Fibroblast of villous mesenchyme (primary cell): ENCODE data around the gene DZANK1. TPM values are rescaled to one million over a fixed set of nuclear protein-coding genes. Genes with fewer than 3 reads are reported as not detected.
"Not testable (repeated sequence)": the region's sequence is repeated elsewhere in the genome, so short reads cannot be mapped to it uniquely, and the experiment has no call there.

Experiments used
- DNase-seq: peaks from one replicate; pipeline ENCODE4 v3.0.0-alpha.2; 2010; ENCODE audit warnings: low read depth
- H3K4me3 ChIP-seq: 2 replicates; pipeline ENCODE4 v1.5.1; 2011; ENCODE audit warnings: low read depth, mild to moderate bottlenecking, low read length
- total RNA-seq: library from RNA; depleted of rRNA; stranded (reverse); fragments of >200 nt; gene quantifications from 2 replicates; pipeline ENCODE4 v1.2.3, GENCODE V29; 2012
- TF ChIP-seq, protein P1 (sequence below): IDR thresholded peaks from 2 replicates; pipeline ENCODE4 v1.5.1; 2012; ENCODE audit warnings: low read depth, mild to moderate bottlenecking, low read length; ENCODE audit not compliant: insufficient read depth

DZANK1 gene
- total RNA-seq, 1 donor = 1.3 TPM

DNA sequence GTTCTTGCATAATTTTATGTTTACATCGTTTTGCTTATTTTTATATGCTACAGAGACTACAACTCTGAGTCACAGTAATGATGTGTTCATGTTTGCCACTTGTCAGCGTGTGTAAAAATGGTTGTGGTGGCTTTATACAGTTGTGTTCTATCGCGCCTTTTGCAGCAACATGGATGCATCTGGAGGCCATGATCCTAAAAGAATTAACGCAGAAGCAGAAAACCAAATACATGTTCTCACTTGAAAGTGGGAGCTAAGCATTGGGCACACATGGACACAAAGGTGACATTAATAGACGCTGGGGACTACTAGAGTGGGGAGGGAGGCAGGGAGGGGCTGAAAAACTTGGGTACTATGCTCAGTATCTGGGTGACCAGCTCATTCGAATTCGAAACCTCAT is 39.9 kb upstream of the DZANK1 start:
- DNase-seq = peak; percentile 22
- H3K4me3 ChIP-seq = peak overlapping the region; percentile 98
- TF ChIP-seq, protein P1, sequence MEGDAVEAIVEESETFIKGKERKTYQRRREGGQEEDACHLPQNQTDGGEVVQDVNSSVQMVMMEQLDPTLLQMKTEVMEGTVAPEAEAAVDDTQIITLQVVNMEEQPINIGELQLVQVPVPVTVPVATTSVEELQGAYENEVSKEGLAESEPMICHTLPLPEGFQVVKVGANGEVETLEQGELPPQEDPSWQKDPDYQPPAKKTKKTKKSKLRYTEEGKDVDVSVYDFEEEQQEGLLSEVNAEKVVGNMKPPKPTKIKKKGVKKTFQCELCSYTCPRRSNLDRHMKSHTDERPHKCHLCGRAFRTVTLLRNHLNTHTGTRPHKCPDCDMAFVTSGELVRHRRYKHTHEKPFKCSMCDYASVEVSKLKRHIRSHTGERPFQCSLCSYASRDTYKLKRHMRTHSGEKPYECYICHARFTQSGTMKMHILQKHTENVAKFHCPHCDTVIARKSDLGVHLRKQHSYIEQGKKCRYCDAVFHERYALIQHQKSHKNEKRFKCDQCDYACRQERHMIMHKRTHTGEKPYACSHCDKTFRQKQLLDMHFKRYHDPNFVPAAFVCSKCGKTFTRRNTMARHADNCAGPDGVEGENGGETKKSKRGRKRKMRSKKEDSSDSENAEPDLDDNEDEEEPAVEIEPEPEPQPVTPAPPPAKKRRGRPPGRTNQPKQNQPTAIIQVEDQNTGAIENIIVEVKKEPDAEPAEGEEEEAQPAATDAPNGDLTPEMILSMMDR = no peak

DNA sequence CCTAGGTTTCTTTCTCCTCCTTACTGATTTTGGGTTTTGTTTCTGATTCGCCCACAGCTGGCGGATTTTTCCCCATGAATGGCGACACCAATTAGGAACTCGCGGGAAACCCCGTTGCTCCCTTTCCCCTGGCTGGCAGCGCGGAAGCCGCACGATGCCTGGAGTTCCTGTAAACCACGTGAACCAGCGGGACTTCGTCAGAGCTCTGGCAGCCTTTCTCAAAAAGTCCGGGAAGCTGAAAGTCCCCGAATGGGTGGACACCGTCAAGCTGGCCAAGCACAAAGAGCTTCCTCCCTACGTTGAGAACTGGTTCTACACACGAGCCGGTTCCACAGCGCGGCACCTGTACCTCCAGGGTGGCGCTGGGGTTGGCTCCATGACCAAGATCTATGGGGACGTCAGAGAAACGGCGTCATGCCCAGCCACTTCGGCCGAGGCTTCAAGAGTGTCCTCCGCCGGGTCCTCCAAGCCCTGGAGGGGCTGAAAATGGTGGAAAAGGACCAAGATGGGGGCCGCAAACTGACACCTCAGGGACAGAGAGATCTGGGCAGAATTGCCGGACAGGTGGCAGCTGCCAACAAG is 37.7 kb upstream of the DZANK1 start:
- TF ChIP-seq, protein P1 = no peak
- peak overlapping the region; percentile 31 for H3K4me3 ChIP-seq
- DNase-seq = peak; percentile 62

DNA sequence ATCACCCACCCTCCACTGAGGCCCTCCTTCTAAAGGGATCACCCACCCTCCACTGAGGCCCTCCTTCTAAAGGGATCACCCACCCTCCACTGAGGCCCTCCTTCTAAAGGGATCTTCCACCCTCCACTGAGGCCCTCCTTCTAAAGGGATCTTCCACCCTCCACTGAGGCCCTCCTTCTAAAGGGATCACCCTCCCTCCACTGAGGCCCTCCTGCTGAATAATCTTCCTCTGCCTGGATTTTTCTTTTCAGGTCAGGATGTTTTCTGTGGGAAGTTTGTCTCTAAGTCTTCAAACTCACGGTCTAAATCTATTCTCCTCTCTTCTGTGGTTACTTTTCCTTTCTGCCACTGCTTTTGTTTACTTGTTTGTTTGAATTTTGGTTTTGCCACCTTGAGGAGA is 34.8 kb upstream of the DZANK1 start:
- H3K4me3 ChIP-seq = not testable (repeated sequence)

DNA sequence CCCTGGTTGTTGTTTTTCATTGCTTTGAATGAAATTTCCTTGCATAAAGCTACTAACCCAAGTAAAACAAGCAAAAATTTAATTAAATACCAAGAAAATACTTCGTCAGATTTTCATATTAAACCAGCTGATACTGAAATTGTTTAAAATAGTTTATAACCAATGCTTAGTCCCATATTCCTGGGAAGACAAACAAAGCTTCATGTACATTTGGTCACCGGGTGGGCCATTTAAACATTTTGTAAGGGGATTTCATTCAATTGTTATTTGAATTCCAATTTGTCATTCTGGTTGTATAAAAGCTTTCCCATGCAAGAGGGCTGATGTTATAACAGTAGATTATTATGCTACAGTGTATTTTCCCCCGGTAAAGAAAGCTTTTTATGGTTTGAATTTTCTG is 30.8 kb upstream of the DZANK1 start:
- DNase-seq = no peak
- no peak overlapping the region for H3K4me3 ChIP-seq
- TF ChIP-seq, protein P1 = no peak

More for the DNA sequence above, 34.8 kb upstream of the DZANK1 start:
- DNase-seq = not testable (repeated sequence)

DNA sequence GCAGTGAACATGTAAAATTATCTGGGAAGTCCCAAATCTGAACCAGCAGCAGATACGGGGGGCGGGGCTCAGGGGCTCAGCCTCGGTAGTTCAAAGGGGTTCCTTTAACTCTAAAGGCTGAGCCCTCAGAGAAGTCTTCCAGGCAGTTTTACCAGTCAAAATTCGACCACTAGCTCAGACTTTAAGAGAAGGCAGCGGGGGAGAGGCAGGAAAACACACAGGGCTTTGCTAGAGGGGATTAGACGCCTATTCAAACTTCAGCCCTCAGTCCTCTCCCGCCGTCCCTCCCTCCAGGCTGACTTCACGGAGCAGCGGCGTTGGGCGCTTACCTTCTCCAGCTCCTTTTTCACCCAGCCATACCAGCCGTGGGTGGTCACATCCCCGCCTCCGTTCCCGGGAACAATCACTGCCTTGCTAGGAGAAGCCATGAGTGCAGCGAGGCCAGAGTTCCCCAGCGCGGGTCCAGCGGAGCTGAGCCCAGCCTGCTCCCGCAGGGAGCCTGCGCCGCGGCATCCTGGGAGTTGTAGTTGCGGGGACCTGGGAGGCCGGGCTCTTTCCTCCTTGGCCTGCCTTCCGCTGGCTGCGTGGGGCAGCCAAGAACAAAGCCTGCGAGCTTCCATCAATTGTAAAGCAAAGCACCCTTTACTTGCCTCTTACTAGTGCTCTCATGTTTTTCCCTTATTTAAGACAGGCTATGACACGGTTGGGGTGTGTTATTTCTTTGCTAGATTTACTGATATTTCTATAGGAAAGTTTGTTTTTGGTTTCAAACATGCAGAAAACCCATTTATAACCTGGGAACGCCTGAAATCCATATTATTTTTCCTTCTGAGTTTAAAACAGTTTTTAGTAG is 30.1 kb upstream of the DZANK1 start, which contains the start of gene RBBP9:
Gene RBBP9 (minus strand): TSS at position 486 of the 853 bp plus-strand sequence. CDS start 58 bp downstream, at position 428.
- DNase-seq = peak; percentile 69
- TF ChIP-seq, protein P1 = no peak
- peak within 1 kb of the TSS; percentile 88 for H3K4me3 ChIP-seq

DNA sequence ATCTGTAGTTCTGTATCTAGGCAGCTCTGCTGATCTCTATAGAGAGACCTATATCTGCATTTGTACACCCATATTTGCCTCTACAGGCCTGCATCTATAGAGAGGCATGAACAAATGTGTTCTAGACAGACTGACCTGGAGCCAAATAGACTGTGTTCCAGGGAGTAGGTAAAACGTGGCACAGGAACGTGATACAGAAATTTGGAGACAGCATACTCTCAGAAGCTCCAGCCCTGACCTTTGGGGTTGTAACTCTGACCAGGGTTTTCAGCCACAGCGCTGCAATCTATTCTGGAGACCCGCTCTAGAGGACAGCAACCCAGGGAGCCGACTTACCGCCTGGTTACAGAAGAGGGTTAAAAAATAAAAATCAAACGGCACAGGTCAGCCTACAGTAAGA is 29.2 kb upstream of the DZANK1 start:
- TF ChIP-seq, protein P1 = no peak
- no peak for DNase-seq

DNA sequence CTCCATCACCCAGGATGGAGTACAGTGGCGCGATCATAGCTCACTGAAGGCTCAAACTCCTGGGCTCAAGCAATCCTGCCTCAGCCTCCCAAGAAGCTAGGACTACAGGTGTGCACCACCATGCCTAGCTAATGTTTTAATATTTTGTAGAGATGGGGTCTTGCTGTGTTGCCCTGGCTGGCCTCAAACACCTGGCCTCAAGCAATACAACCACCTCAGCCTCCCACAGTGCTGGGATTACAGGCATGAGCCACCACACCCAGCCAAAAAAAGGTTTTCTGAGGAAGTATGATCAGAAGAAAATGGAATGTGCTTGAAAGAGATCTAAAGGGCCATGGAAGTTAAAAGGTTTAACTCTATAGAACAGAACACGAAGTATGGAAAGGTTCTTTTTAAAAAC is 21.5 kb upstream of the DZANK1 start:
- DNase-seq = no peak
- TF ChIP-seq, protein P1 = no peak

More for the DNA sequence above, 29.2 kb upstream of the DZANK1 start:
- H3K4me3 ChIP-seq = peak overlapping the region; percentile 88

More for the DNA sequence above, 21.5 kb upstream of the DZANK1 start:
- no peak overlapping the region for H3K4me3 ChIP-seq
